ENCODE results near the gene ARL4D.

GRCh38 chr17:43416998-43417890 is 18.5 kb downstream of the ARL4D start:
- no peak for TF ChIP-seq CTCF (IDR thresholded peaks at IDR 0.05)
- no peak for TF ChIP-seq ZFX (IDR thresholded peaks at IDR 0.05; ENCODE audit: borderline replicate concordance)

Data from 22Rv1 (cell line).